Panc1 (cell line): ENCODE data around the gene PLIN4.

ENCODE experiments used
- POLR2AphosphoS5 ChIP-seq: IDR thresholded peaks from 2 replicates; pipeline ENCODE4 v1.6.1; 2012; ENCODE audit warnings: mild to moderate bottlenecking, low read depth, low read length, moderate library complexity
- TF ChIP-seq, protein P1 (sequence below): fragments of 450-650 bp; IDR thresholded peaks from 2 replicates; pipeline ENCODE4 v1.5.1; 2017; ENCODE audit warnings: mild to moderate bottlenecking

DNA sequence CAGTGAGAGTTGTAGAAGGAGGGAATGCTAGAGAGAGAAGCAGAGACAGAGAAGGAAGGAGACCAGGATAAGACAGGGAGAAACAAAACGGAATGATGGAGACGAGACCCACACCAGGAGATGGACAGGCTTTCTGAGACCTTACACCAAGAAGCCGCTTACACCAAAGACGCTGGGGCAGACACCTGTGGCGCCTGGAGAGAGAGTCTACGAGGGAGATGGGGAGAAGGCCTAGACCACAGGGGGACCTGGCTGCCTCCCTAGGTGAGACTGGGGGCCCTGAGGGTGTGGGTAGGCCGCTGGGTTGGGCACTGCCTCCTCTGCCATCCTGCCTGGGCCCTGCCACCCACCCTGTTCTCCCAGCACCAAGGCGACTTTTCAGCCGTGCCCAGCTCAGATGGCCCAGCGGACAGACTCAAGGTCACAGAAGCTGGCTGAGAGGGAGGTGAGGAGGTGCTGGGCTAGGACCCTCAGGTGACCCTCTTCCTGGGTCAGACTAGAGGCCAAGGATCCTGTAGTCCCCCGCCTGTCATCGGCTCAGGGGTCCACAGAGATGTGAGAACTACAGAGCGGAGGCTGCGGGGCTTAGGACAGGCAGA, 11.7 kb upstream of the PLIN4 start:
- no peak for TF ChIP-seq POLR2AphosphoS5
- TF ChIP-seq, protein P1, sequence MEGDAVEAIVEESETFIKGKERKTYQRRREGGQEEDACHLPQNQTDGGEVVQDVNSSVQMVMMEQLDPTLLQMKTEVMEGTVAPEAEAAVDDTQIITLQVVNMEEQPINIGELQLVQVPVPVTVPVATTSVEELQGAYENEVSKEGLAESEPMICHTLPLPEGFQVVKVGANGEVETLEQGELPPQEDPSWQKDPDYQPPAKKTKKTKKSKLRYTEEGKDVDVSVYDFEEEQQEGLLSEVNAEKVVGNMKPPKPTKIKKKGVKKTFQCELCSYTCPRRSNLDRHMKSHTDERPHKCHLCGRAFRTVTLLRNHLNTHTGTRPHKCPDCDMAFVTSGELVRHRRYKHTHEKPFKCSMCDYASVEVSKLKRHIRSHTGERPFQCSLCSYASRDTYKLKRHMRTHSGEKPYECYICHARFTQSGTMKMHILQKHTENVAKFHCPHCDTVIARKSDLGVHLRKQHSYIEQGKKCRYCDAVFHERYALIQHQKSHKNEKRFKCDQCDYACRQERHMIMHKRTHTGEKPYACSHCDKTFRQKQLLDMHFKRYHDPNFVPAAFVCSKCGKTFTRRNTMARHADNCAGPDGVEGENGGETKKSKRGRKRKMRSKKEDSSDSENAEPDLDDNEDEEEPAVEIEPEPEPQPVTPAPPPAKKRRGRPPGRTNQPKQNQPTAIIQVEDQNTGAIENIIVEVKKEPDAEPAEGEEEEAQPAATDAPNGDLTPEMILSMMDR, result no peak
